ENCODE data around the gene PGA5.

Gene PGA5

GRCh38 chr11:61270354-61271076, 29.5 kb downstream of the PGA5 start:
- no peak for DNase-seq

- no peak for DNase-seq
Observed at GRCh38 chr11:61272731-61273130, 31.8 kb downstream of the PGA5 start.

- no peak for DNase-seq
Observed at GRCh38 chr11:61273178-61274078, 32.5 kb downstream of the PGA5 start.

GRCh38 chr11:61274084-61274483, 33.1 kb downstream of the PGA5 start:
- DNase-seq = no peak

GRCh38 chr11:61275191-61275590, 34.2 kb downstream of the PGA5 start:
- DNase-seq = no peak

GRCh38 chr11:61277186-61278000, 36.4 kb downstream of the PGA5 start:
- DNase-seq = no peak

GRCh38 chr11:61278001-61278470, 37.1 kb downstream of the PGA5 start:
- DNase-seq = no peak

GRCh38 chr11:61279934-61280659, 39.1 kb downstream of the PGA5 start:
- DNase-seq = no peak

- DNase-seq = no peak
Observed at GRCh38 chr11:61280883-61281580, 40.1 kb downstream of the PGA5 start.

GRCh38 chr11:61281581-61282250, 40.7 kb downstream of the PGA5 start:
- DNase-seq = no peak

- DNase-seq = no peak
Observed at GRCh38 chr11:61283613-61284012, 42.6 kb downstream of the PGA5 start.

- no peak for DNase-seq
Observed at GRCh38 chr11:61287338-61287977, 46.5 kb downstream of the PGA5 start.

GRCh38 chr11:61290905-61291690, 50.1 kb downstream of the PGA5 start:
- DNase-seq = no peak

GRCh38 chr11:61292356-61292755, 51.4 kb downstream of the PGA5 start:
- DNase-seq = no peak

GRCh38 chr11:61293867-61294716, 53.1 kb downstream of the PGA5 start:
- peak; percentile 44 for DNase-seq

GRCh38 chr11:61294717-61295595, 54.0 kb downstream of the PGA5 start, which contains the start of gene VWCE:
Gene VWCE (minus strand): TSS chr11:61295316. CDS start chr11:61295037, 279 bp downstream.
- DNase-seq = peak; percentile 57

- no peak for DNase-seq
Observed at GRCh38 chr11:61295596-61295926, 54.6 kb downstream of the PGA5 start.

GRCh38 chr11:61297341-61297740, 56.4 kb downstream of the PGA5 start:
- DNase-seq = no peak

Measured in activated T-cell treated with anti-CD3 and anti-CD28 coated beads for 4 hours (primary cell).